Glutamatergic neuron (in vitro differentiated cells): ENCODE measurements around the gene SNAP47. TPM values are rescaled to one million over a fixed set of nuclear protein-coding genes. Genes with fewer than 3 reads are reported as not detected.
A peak's percentile ranks its signal among the peaks of the same experiment; 100 is the strongest.

Experiments used
- DNase-seq: peaks from one replicate; pipeline ENCODE4 v3.0.0; 2022
- H3K27ac Mint-ChIP-seq: one replicate; pipeline ENCODE4 v1.8.0; 2020; ENCODE audit warnings: mild to moderate bottlenecking, mixed read lengths, inconsistent platforms; ENCODE audit not compliant: unreplicated experiment
- H3K27me3 Mint-ChIP-seq: one replicate; pipeline ENCODE4 v1.8.0; 2020; ENCODE audit warnings: mild to moderate bottlenecking, moderate library complexity, mixed read lengths, inconsistent platforms; ENCODE audit not compliant: unreplicated experiment
- H3K36me3 Mint-ChIP-seq: one replicate; pipeline ENCODE4 v1.8.0; 2020; ENCODE audit warnings: mild to moderate bottlenecking, mixed read lengths, inconsistent platforms; ENCODE audit not compliant: unreplicated experiment
- H3K4me1 Mint-ChIP-seq: one replicate; pipeline ENCODE4 v1.8.0; 2020; ENCODE audit warnings: mild to moderate bottlenecking, low read depth, mixed read lengths, inconsistent platforms; ENCODE audit not compliant: unreplicated experiment
- H3K4me3 Mint-ChIP-seq: one replicate; pipeline ENCODE4 v1.8.0; 2020; ENCODE audit warnings: mild to moderate bottlenecking, mixed read lengths, inconsistent platforms; ENCODE audit not compliant: unreplicated experiment
- H3K9me3 Mint-ChIP-seq: one replicate; pipeline ENCODE4 v1.8.0; 2020; ENCODE audit warnings: mild to moderate bottlenecking, moderate library complexity, mixed read lengths, inconsistent platforms; ENCODE audit not compliant: unreplicated experiment
- total RNA-seq: library from RNA; stranded (reverse); fragmentation: NEBNext Ultra II Directional; extraction: Animal tissue kit (Norgen Biotek cat#: 25700); gene quantifications from one replicate; pipeline ENCODE4 v1.2.1, GENCODE V29; 2021; ENCODE audit not compliant: unreplicated experiment
- TF ChIP-seq, protein P1 (sequence below): fragments of 200-600 bp; sonication (generic); IDR thresholded peaks from one replicate; pipeline ENCODE4 v1.5.0; 2021; ENCODE audit not compliant: partially characterized antibody, unreplicated experiment

The SNAP47 gene
- total RNA-seq, 1 donor from 2014 or later: 34.0 TPM

DNA sequence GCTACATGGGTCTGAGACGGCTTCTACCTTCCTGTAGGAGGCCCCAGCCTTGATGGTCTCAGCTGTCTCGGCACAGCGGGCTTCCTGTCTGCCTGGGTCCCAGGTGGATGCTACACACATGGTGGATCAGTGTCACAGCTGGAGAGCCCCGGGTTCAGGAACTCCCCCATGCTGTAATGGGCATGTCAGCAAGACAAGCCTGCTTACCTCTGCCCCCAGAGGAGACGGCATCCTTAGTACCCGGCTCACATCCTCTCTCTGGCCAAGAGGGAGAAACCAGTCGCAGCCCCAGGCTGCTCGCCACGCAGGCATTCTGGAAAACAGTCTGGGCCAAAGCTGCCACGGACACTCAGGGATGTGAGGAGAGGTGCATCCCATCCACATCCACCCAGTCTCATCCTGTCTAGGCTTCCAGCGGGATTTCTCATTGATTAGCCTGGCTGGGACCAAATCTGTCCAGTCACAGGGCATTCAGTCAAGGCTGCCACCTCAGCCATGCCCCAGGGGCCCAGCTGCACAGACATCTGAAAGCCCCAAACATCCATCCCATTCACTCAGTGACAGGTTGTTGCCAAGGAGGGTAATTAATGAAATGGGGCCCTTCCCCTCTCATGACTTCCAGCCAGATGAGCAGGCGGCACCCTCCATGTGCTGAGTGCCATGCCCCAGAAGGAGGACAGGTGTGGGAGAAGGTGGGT lies 10.5 kb downstream of the SNAP47 start:
- H3K9me3 Mint-ChIP-seq: peaks cover 4% of the 10 kb centered on the region

DNA sequence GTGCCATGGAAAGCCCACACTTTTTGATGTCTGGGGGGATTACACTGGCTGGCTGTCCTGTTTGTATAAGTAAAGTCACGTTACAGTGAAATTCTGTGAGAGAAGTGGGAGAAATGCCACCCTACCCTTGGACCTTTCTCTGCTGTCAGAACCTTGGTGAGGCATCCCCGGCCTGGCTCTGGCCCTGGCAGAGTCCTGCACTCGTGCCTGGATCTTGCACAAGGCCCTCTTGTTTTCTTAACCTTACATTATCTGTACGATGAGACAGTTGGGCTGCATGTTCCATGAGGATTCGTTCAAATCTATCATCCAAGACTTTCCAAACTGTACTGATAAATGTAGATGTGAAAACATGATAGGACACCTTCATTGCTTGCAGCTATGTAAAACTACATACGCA lies 11.4 kb downstream of the SNAP47 start:
- DNase-seq: no peak
- Mint-ChIP-seq H3K4me1 (peaks cover 7% of the 10 kb centered on the region), H3K27ac (no peak overlapping the region), H3K27me3 (peaks cover 8% of the 10 kb centered on the region), H3K4me3 (no peak overlapping the region), H3K36me3 (no peaks in the 10 kb centered on the region), H3K9me3 (peaks cover 4% of the 10 kb centered on the region)
- TF ChIP-seq, protein P1, sequence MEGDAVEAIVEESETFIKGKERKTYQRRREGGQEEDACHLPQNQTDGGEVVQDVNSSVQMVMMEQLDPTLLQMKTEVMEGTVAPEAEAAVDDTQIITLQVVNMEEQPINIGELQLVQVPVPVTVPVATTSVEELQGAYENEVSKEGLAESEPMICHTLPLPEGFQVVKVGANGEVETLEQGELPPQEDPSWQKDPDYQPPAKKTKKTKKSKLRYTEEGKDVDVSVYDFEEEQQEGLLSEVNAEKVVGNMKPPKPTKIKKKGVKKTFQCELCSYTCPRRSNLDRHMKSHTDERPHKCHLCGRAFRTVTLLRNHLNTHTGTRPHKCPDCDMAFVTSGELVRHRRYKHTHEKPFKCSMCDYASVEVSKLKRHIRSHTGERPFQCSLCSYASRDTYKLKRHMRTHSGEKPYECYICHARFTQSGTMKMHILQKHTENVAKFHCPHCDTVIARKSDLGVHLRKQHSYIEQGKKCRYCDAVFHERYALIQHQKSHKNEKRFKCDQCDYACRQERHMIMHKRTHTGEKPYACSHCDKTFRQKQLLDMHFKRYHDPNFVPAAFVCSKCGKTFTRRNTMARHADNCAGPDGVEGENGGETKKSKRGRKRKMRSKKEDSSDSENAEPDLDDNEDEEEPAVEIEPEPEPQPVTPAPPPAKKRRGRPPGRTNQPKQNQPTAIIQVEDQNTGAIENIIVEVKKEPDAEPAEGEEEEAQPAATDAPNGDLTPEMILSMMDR: no peak

More for the DNA sequence above, 10.5 kb downstream of the SNAP47 start:
- no peak overlapping the region for H3K27ac Mint-ChIP-seq
- H3K27me3 Mint-ChIP-seq: peaks cover 6% of the 10 kb centered on the region
- peaks cover 7% of the 10 kb centered on the region for H3K4me1 Mint-ChIP-seq
- H3K36me3 Mint-ChIP-seq: no peaks in the 10 kb centered on the region
- TF ChIP-seq, protein P1: no peak
- H3K4me3 Mint-ChIP-seq: no peak overlapping the region
- no peak for DNase-seq

DNA sequence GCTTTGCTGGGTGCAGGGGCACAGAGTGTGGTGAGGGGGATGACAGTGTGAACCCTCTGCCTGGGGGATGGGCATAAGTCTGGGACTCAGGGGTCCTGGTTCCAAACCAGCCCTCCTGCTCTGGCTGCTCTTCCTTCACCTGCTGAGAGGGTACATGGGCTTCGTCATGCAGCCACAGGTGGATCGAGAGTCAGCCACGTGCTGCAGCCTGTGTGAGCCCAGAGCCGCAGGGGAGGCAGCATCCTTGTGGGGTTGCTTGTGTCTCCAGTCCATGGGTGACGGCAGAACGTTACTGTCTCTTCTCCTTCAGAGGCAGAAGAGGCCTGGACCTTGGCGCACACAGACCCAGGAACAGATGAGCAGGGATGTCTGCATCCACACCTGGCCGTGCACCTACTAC lies 12.1 kb downstream of the SNAP47 start:
- DNase-seq: no peak
- Mint-ChIP-seq H3K27me3 (peaks cover 8% of the 10 kb centered on the region), H3K9me3 (peaks cover 4% of the 10 kb centered on the region), H3K4me1 (peaks cover 7% of the 10 kb centered on the region), H3K4me3 (no peak overlapping the region), H3K27ac (no peak overlapping the region), H3K36me3 (no peaks in the 10 kb centered on the region)
- TF ChIP-seq, protein P1: no peak

DNA sequence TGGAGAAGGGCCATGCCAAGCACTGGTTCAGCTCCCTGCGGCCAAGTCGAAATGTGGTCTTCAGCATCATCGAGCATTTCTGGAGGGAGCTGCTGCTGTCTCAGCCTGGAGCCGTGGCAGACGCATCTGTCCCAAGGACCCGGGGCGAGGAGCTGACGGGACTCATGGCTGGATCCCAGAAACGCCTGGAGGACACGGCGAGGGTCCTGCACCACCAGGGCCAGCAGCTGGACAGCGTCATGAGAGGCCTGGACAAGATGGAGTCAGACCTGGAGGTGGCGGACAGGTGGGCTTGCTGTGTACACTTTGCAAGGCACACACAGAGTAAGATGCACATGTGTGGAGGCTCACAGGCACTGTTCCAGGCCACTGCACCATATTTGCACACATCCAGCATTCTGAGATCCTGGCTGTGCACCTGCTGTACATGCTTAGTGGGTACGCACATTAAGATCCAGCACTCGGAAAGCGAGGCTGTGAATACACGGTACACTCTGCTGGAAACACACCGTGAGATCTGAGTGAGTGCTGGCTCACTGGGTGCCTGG lies 12.8 kb downstream of the SNAP47 start:
- TF ChIP-seq, protein P1: no peak
- DNase-seq: no peak
- peaks cover 8% of the 10 kb centered on the region for H3K27me3 Mint-ChIP-seq
- H3K36me3 Mint-ChIP-seq: no peaks in the 10 kb centered on the region
- no peak overlapping the region for H3K4me3 Mint-ChIP-seq
- H3K4me1 Mint-ChIP-seq: peaks cover 7% of the 10 kb centered on the region
- H3K9me3 Mint-ChIP-seq: peaks cover 4% of the 10 kb centered on the region
- H3K27ac Mint-ChIP-seq: no peak overlapping the region

DNA sequence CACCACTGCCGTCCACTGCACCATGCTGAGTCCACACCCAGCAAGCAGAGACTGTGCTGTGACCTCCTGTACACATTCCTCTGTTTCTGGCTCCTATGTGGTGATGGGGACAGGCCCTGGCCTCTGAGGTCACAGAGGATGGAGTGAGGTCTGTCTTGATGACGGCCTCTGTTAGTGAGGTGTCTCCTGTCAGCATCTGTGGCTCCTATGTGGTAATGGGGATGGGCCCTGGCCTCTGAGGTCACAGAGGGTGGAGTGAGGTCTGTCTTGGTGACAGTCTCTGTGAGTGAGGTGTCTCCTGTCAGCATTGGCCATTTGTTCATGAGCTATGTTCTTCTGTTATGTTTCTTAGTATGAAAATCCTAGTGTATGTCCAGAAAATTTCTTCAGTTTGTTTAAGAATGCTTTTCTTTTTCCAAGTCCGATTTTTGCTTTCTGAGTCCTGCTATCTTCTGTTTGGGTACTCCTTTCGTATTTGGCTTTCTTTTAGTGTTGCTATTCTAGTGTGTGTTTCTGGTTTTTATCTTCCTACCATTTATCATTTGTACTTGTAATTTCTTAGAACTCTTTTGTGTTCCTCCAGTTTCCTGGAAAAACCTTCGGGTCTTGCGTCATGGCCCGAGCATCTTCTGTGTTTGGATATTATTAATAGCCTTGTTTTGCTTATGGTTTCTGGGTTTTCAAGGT lies 13.4 kb downstream of the SNAP47 start:
- H3K4me1 Mint-ChIP-seq: peaks cover 7% of the 10 kb centered on the region
- peak overlapping the region; percentile 64 for H3K27ac Mint-ChIP-seq
- no peaks in the 10 kb centered on the region for H3K36me3 Mint-ChIP-seq
- no peak for DNase-seq
- H3K27me3 Mint-ChIP-seq: peaks cover 8% of the 10 kb centered on the region
- H3K9me3 Mint-ChIP-seq: peaks cover 4% of the 10 kb centered on the region
- H3K4me3 Mint-ChIP-seq: no peak overlapping the region
- TF ChIP-seq, protein P1: no peak
